GM19099 (cell line): ENCODE measurements around the gene EHF.

Source experiments
- POLR2A ChIP-seq: IDR thresholded peaks from 3 replicates; pipeline ENCODE4 v1.6.1; 2011; ENCODE audit warnings: low read depth; ENCODE audit not compliant: insufficient read length; ENCODE audit errors: extremely low read depth

Gene EHF

GRCh38 chr11:34620820-34621792 lies at the start of gene EHF:
EHF (plus strand) TSS chr11:34621093; CDS start chr11:34642631, 21,538 bp downstream.
- TF ChIP-seq POLR2A = no peak

GRCh38 chr11:34573537-34573936 lies 47.4 kb upstream of the EHF start:
- no peak for TF ChIP-seq POLR2A

DNA sequence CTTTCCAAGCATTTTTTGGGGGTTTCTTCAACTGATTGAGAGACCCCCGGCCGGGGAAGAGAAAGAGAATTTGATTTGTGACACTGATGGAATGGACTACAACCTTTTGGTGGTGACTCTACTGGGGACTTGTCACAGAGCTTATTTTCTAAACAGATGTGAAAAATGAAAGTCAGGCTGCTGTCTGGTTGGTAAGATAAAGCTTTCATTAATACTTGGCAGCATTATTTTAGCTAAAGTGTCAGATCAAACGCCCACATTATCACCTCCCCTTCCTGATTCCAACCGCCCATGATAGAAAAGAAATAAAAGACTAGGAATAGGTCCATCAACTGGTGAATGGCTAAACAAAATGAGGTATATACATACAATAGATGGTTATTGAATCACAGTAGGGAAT lies 45.6 kb upstream of the EHF start:
- no peak for TF ChIP-seq POLR2A

- no peak for TF ChIP-seq POLR2A
Measured at GRCh38 chr11:34575671-34576070, 45.2 kb upstream of the EHF start.

- TF ChIP-seq POLR2A = no peak
Measured at GRCh38 chr11:34576331-34576730, 44.6 kb upstream of the EHF start.

GRCh38 chr11:34583818-34584217 lies 37.1 kb upstream of the EHF start:
- no peak for TF ChIP-seq POLR2A

DNA sequence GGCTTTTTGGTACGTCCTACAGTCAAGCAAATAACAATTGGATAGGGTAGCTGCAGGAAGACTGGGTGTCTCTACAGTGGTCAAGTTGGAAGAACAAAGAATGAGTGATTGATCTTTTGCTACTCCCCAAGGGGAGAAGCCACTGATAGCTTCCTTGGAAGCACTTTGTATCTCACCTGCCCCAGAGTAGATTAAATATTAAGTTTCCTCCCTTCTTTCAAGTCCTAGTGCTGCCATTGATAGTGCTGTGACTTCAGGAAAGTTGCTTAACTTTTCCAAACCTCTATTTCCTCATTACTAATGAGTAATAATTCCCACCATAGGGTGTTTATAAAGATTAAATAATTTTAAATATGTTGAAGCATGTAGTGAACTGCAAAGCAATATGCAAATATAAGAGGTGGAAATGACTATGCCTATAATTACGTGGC lies 35.6 kb upstream of the EHF start:
- no peak for TF ChIP-seq POLR2A

DNA sequence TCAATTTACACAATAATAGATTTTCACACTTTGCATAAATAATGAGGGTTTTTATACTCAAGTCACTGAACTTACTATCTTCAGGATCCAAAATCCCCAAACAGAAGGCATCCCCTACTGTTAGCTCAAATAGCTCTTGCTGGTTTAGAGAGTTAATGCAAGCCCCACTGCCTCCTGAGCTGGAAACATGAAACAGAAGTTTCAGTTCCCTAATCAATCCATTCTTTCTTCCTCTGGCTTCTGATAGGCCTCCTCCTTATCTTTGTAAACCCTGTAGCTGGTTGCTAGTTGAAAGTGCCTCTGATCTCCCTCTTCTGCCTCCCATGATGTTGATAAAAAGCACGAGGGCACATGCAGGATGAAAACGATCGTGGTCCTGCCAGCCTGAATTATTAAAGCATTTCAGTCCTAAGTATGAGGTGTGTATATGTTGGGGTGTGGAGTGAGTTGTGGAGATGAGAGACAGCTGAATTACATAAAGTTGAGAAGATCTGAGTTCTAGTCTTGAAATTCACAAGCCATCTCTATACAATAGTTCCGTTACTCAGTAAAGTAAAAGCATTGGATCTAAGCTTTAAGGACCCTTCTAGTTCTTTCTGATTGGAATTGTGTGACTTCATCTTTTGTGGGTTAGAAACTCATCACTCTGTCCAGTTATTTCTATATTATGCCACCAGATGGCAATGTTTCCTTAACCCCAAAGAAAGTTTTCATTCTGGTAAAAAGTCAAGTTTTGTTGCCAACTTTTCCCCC lies 35.0 kb upstream of the EHF start:
- TF ChIP-seq POLR2A = no peak

- no peak for TF ChIP-seq POLR2A
Measured at GRCh38 chr11:34586488-34587281, 34.2 kb upstream of the EHF start.

- TF ChIP-seq POLR2A = no peak
Measured at GRCh38 chr11:34587282-34587677, 33.6 kb upstream of the EHF start.

GRCh38 chr11:34588023-34588422 lies 32.9 kb upstream of the EHF start:
- no peak for TF ChIP-seq POLR2A

GRCh38 chr11:34588701-34589100 lies 32.2 kb upstream of the EHF start:
- TF ChIP-seq POLR2A = no peak

DNA sequence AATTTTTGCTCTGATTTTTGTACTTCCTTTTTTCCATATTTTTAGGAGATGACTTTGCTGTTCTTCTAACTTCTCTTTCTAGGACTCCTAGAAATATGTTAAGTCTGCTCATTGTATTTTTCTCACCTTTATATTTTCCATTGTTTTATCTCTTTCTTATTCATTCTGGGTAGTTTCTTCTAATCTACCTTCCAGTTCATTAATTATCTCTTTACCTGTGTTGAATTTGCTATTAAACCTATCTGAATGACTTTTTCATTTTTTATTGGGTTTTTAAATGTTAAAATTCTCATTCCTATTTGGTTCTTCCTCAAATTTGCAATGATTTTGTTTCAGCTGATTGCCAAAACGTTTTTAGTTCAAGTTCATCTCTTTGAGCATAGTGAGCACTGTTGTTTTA lies 27.8 kb upstream of the EHF start:
- TF ChIP-seq POLR2A = no peak

DNA sequence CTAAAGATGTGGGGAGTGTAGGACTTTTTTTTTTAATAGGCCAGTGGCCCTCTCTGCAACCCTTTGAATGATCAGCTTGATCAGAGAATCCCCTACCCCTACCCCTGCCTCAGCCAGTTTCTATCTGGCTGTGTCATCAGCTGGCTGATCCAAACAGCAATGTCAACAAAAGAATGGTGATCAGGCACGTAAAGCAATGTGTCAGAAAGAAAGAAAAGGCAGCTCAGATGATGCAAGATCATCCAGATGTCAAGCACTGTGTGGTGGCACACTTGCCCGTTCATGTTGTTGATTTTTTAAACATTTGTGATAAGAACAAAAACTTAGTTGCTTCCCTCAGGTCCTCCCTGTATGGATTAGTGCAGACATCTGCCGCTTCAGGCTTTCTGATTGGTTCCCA lies 26.3 kb upstream of the EHF start:
- TF ChIP-seq POLR2A = no peak

- no peak for TF ChIP-seq POLR2A
Measured at GRCh38 chr11:34595391-34595790, 25.5 kb upstream of the EHF start.
